Stomach (tissue), 9 donors: ENCODE measurements around the gene STRADA. TPM values are rescaled to one million over a fixed set of nuclear protein-coding genes. Genes with fewer than 3 reads are reported as not detected.
A peak's percentile ranks its signal among the peaks of the same experiment; 100 is the strongest.

Source experiments
- DNase-seq, 2 donors: peaks; one replicate each; pipeline versions ENCODE4 v3.0.0 to v3.0.0-alpha.2; 2013 to 2019
- H3K27ac ChIP-seq, 5 donors: fragments of 200-600 bp in 4 of 5; sonication (generic) in 4 of 5; one replicate each; pipeline ENCODE4 v1.5.1; 2013 to 2019; ENCODE audit warnings: mild to moderate bottlenecking in 1 of 5, moderate library complexity in 1 of 5
- H3K27me3 ChIP-seq, 3 donors: fragments of 200-600 bp; sonication (generic); one replicate each; pipeline ENCODE4 v1.5.1; 2017 to 2019; ENCODE audit warnings: mixed run types in 1 of 3
- H3K36me3 ChIP-seq, 4 donors: fragments of 200-600 bp; sonication (generic); 1 replicate in 3 of 4; 2 replicates in 1 of 4; pipeline ENCODE4 v1.5.1; 2016 to 2019
- H3K4me1 ChIP-seq, 4 donors: fragments of 200-600 bp; sonication (generic); one replicate each; pipeline ENCODE4 v1.5.1; 2016 to 2019
- H3K4me3 ChIP-seq, 4 donors: fragments of 200-600 bp; sonication (generic) in 3 of 4; one replicate each; pipeline ENCODE4 v1.5.1; 2016 to 2019; ENCODE audit warnings: mild to moderate bottlenecking in 1 of 4
- H3K9me3 ChIP-seq, 4 donors: fragments of 200-600 bp; sonication (generic); one replicate each; pipeline ENCODE4 v1.5.1; 2016 to 2019
- CTCF ChIP-seq, 7 experiments: fragments of 450-650 bp in 4 of 7; fragments of 200-600 bp in 3 of 7; sonication (generic) in 3 of 7; IDR thresholded peaks; one replicate each; pipeline ENCODE4 v1.5.1; 2016 to 2019; ENCODE audit warnings: antibody characterized with exemption in 7 of 7, control low read depth in 2 of 7, mild to moderate bottlenecking in 1 of 7
- EP300 ChIP-seq: sonication (generic); formaldehyde crosslinking; IDR thresholded peaks from one replicate; pipeline ENCODE4 v1.6.1; 2017; ENCODE audit warnings: antibody characterized with exemption
- POLR2A ChIP-seq, 4 donors: fragments of 450-650 bp; IDR thresholded peaks; one replicate each; pipeline ENCODE4 v1.6.1; 2016; ENCODE audit warnings: antibody characterized with exemption in 4 of 4, control low read depth in 2 of 4, mild to moderate bottlenecking in 1 of 4, moderate library complexity in 1 of 4
- POLR2AphosphoS5 ChIP-seq, 3 donors: sonication (generic); formaldehyde crosslinking; IDR thresholded peaks; one replicate each; pipeline ENCODE4 v1.6.1; 2016; ENCODE audit warnings: antibody characterized with exemption in 3 of 3
- WGBS, 5 donors: extraction: QIAGEN DNeasy Blood & Tissue Kit in 3 of 5; methylation state at CpG; one replicate each; pipeline versions ENCODE4 v1.1.5 to v1.1.7; 2013 to 2018; 5-methylcytosine and 5-hydroxymethylcytosine counted together
- intact Hi-C: fragments of 100-400 bp; cut with DNase I; formaldehyde crosslinking; loops from one replicate; pipeline ENCODE4 v1.15.1; 2023; ENCODE audit warnings: low total_unique reads
- polyA plus RNA-seq, 3 donors: library from polyadenylated mRNA; stranded (reverse); fragments of 200-250 nt; gene quantifications; one replicate each; pipeline ENCODE4 v1.2.3, GENCODE V29; 2013
- total RNA-seq, 5 donors: library from RNA; depleted of rRNA; stranded (reverse); fragments of >200 nt; gene quantifications; one replicate each; pipeline versions ENCODE4 v1.1.0 to v1.2.3, GENCODE V29; 2014 to 2016
- donor health status: healthy with polysubstance abuse.
- donor health status: Bipolar disorder and iron deficiency.
- donor health status: healthy.

Gene STRADA
- total and polyA plus RNA-seq, 8 donors: 9.8 to 56.2 (median 22.2) TPM

GRCh38 chr17:63773272-63774140 lies 31.9 kb upstream of the STRADA start, which contains the start of gene CCDC47:
CCDC47 (minus strand) TSS chr17:63773597; CDS start chr17:63766175, 7,422 bp downstream.
- 0% methylated on average over 28 to 74 of the region's 74 CpGs for WGBS, 5 donors
- Histone ChIP-seq H3K4me1 (peaks cover 39 to 81% (median 58%) of the 10 kb centered on the region in 4 donors), H3K4me3 (peak within 1 kb of the TSS; percentile 69 to 98 (median 93)), H3K27me3 (no peaks in the 10 kb centered on the region), H3K36me3 (peaks cover 5 to 23% (median 20%) of the 10 kb centered on the region in 4 donors), H3K27ac (peak within 1 kb of the TSS; percentile 96 to 99 (median 98)), H3K9me3 (no peaks in the 10 kb centered on the region)
- intact Hi-C loops: no loop called here
- peak; percentile 45 for TF ChIP-seq EP300
- TF ChIP-seq POLR2AphosphoS5 (IDR thresholded peaks at IDR 0.05): peak; percentile 98 to 99 (median 99)
- peak in 2 of 4 donors; percentile 92 for TF ChIP-seq POLR2A (IDR thresholded peaks at IDR 0.05)
- no peak for TF ChIP-seq CTCF (IDR thresholded peaks at IDR 0.05)
- peak; percentile 99 to 100 for DNase-seq

DNA sequence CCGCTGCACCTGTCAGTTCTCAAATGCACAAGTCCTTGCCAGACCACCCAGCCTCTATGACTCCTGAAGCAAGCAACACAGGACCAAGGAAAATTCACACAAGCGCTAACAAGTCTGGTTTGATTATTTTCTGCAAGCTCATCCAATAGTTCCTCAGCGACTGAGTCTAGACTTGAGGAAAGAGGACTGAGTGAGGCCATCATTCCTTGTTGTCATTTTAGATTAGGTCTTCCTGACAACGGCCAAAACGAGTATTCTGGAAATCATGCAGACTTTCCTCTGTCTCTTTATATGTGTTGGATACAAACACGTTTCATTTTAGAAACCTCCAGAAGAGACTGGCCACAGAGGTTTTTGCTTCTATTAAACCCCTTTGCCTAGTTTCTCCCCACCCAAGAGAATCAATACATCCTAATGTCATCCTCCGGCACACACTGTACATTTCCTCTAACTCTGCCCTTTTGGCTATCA lies 31.2 kb upstream of the STRADA start:
- no peaks in the 10 kb centered on the region for H3K9me3 ChIP-seq
- TF ChIP-seq POLR2A (IDR thresholded peaks at IDR 0.05): no peak
- no peak for TF ChIP-seq CTCF (IDR thresholded peaks at IDR 0.05)
- TF ChIP-seq POLR2AphosphoS5 (IDR thresholded peaks at IDR 0.05): no peak
- no peak for TF ChIP-seq EP300
- DNase-seq: peak in 1 of 2 donors; percentile 53
- H3K27ac ChIP-seq: peak overlapping the region; percentile 96 to 99 (median 98)
- H3K36me3 ChIP-seq: peaks cover 5 to 22% (median 18%) of the 10 kb centered on the region in 4 donors
- H3K4me1 ChIP-seq: peaks cover 39 to 81% (median 59%) of the 10 kb centered on the region in 4 donors
- intact Hi-C loops: no loop called here
- WGBS, 5 donors: 2 to 7% (median 3%) methylated on average over 7 of the region's 7 CpGs
- H3K27me3 ChIP-seq: no peaks in the 10 kb centered on the region
- H3K4me3 ChIP-seq: peak overlapping the region; percentile 69 to 98 (median 93)

DNA sequence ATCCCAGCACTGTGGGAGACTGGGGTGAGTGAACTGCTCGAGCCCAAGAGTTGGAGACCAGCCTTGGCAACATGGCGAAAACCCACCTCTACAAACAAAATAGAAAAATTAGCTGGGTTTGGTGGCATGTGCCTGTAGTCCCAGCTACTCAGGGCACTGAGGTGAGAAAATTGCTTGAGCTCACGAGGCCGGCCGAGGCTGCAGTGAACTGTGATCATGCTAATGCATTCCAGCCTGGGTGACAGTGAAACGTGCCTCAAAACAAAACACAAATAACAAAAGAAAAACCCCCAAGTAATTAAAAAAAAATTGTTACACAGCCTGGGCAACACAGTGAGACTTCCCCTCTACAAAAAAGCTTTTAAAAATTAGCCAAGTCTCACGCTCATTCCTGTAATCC lies 26.8 kb upstream of the STRADA start:
- DNase-seq: no peak
- 88 to 96% (median 91%) methylated on average over 7 of the region's 7 CpGs for WGBS, 5 donors
- no peaks in the 10 kb centered on the region for H3K9me3 ChIP-seq
- no peaks in the 10 kb centered on the region for H3K27me3 ChIP-seq
- peaks cover 14 to 68% (median 43%) of the 10 kb centered on the region in 4 donors for H3K4me1 ChIP-seq
- no peak overlapping the region for H3K4me3 ChIP-seq
- intact Hi-C loops: no loop called here
- H3K27ac ChIP-seq: no peak overlapping the region
- TF ChIP-seq CTCF (IDR thresholded peaks at IDR 0.05): no peak
- TF ChIP-seq POLR2A (IDR thresholded peaks at IDR 0.05): no peak
- TF ChIP-seq EP300: no peak
- TF ChIP-seq POLR2AphosphoS5 (IDR thresholded peaks at IDR 0.05): no peak
- peaks cover 12 to 46% (median 37%) of the 10 kb centered on the region in 4 donors for H3K36me3 ChIP-seq

DNA sequence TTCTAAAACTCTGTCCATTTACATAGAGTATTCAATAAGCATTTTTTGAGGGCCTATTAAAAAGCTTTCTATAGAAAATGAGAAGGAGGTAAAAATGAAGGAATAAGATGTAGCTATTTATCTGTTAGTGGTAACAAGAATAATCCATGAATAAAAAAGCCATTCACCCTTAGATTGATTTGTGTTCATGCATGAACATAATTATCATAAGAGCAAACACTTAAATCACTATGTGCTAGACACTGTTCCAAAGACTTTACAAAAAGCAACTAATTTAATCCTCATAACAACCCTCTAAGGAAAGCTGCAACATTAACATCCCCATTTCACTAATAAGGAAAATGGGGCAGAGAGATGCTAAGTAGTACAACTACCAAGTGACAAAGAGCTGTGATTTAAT lies 25.2 kb upstream of the STRADA start:
- no peak for DNase-seq
- Histone ChIP-seq H3K27me3 (no peaks in the 10 kb centered on the region), H3K9me3 (no peaks in the 10 kb centered on the region), H3K4me3 (no peak overlapping the region), H3K36me3 (peaks cover 18 to 61% (median 53%) of the 10 kb centered on the region in 4 donors), H3K4me1 (peaks cover 5 to 73% (median 44%) of the 10 kb centered on the region in 4 donors), H3K27ac (no peak overlapping the region)
- intact Hi-C loops: no loop called here
- TF ChIP-seq POLR2A (IDR thresholded peaks at IDR 0.05) (no peak), CTCF (IDR thresholded peaks at IDR 0.05) (no peak), EP300 (no peak), POLR2AphosphoS5 (IDR thresholded peaks at IDR 0.05) (no peak)
